ENCODE measurements around the gene RLN3. TPM values are rescaled to one million over a fixed set of nuclear protein-coding genes. Genes with fewer than 3 reads are reported as not detected.

The RLN3 gene
- total and polyA plus RNA-seq, 9 of the 15 experiments (the other 6 are each of a cell fraction or from before 2014, with no cell fraction given): 0.31 to 1.2 (median 0.71) TPM; not detected in 6

DNA sequence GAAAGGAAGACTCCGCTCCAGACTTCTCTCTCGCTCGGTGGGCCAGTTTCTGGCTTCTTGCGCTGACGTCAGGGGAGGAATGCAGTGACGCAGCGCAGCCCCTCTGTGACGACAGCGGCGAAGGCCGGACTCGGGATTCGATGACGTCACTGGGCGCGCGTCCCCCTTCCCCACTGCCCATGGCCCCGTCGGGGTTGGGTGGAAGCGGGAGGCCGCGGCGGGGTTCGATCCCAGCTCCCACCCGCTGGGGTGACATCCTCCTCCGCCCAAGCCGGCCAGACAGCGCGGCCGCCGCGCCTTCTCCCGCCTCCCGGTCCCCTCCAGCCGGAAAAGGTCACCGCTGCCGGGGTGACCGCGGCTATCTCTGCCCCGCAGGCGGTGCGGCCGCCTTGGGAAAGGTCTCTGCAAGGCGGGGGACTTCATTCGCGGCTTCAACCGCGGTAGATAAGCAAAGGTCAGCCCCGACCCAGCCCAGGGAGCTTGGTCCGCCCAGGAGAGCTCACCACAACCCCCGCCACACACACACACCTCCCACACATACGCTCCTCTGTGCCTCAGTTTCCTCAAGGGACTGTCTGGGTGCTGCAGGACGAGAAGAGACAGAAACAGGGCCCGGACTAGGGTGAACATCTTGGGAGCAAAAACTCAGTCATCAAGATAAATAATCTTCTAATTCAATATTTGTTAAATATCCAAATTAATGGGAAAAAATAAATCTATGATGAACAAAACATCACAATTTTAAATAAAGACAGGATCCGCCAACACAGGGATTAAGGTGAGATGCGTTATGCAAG lies 21.0 kb upstream of the RLN3 start (continued):
- TF ChIP-seq, protein P1, sequence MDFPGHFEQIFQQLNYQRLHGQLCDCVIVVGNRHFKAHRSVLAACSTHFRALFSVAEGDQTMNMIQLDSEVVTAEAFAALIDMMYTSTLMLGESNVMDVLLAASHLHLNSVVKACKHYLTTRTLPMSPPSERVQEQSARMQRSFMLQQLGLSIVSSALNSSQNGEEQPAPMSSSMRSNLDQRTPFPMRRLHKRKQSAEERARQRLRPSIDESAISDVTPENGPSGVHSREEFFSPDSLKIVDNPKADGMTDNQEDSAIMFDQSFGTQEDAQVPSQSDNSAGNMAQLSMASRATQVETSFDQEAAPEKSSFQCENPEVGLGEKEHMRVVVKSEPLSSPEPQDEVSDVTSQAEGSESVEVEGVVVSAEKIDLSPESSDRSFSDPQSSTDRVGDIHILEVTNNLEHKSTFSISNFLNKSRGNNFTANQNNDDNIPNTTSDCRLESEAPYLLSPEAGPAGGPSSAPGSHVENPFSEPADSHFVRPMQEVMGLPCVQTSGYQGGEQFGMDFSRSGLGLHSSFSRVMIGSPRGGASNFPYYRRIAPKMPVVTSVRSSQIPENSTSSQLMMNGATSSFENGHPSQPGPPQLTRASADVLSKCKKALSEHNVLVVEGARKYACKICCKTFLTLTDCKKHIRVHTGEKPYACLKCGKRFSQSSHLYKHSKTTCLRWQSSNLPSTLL (IDR thresholded peaks at IDR 0.05): no peak
- TF ChIP-seq SMAD3 (CRISPR knock-in tag; conservative IDR thresholded peaks at IDR 0.05) (peak; percentile 83), ZNF23 (CRISPR knock-in tag; IDR thresholded peaks at IDR 0.05) (peak; percentile 98), HNRNPH1 (optimal IDR thresholded peaks at IDR 0.05; ENCODE audit: low read depth, low read length) (no peak), ZFP30 (CRISPR knock-in tag; IDR thresholded peaks at IDR 0.05; ENCODE audit: borderline replicate concordance) (no peak), NR2C1 (IDR thresholded peaks at IDR 0.05) (peak; percentile 93), NR2C1 (tag; IDR thresholded peaks at IDR 0.05) (peak; percentile 95), ZNF134 (CRISPR knock-in tag; conservative IDR thresholded peaks at IDR 0.05) (no peak), BACH1 (tag; IDR thresholded peaks at IDR 0.05) (no peak; the same call in 1 of the 2 replicates), CREB1 (IDR thresholded peaks at IDR 0.05) (peak; percentile 99), CREB1 (CRISPR knock-in tag; IDR thresholded peaks at IDR 0.05) (peak; percentile 99), SMAD4 (CRISPR knock-in tag; conservative IDR thresholded peaks at IDR 0.05) (peak; percentile 100), PHF20 (IDR thresholded peaks at IDR 0.05; ENCODE audit: partially characterized antibody) (peak; percentile 75), SMARCB1 (IDR thresholded peaks at IDR 0.05; ENCODE audit: insufficient read length, low read depth) (no peak), RAD21 (CRISPR knock-in tag; conservative IDR thresholded peaks at IDR 0.05 in 1 of 2, IDR thresholded peaks at IDR 0.05 in 1 of 2) (peak in 1 of 2 experiments; percentile 48; a peak in 2 of 4 replicates), KDM2B (CRISPR knock-in tag; IDR thresholded peaks at IDR 0.05) (0 out of 2 replicates have a peak, but pooled peaks have one; percentile 34), CSDE1 (IDR thresholded peaks at IDR 0.05) (peak in 1 of 2 experiments; percentile 68; a peak in 2 of 4 replicates), PHB2 (IDR thresholded peaks at IDR 0.05; ENCODE audit: low read depth) (peak; percentile 92), ZNF253 (CRISPR knock-in tag; conservative IDR thresholded peaks at IDR 0.05) (no peak), NCOA2 (IDR thresholded peaks at IDR 0.05; ENCODE audit: partially characterized antibody in 2 of 2) (no peak), MCM5 (IDR thresholded peaks at IDR 0.05; ENCODE audit: low read depth) (no peak)
- TF ChIP-seq, protein P2, sequence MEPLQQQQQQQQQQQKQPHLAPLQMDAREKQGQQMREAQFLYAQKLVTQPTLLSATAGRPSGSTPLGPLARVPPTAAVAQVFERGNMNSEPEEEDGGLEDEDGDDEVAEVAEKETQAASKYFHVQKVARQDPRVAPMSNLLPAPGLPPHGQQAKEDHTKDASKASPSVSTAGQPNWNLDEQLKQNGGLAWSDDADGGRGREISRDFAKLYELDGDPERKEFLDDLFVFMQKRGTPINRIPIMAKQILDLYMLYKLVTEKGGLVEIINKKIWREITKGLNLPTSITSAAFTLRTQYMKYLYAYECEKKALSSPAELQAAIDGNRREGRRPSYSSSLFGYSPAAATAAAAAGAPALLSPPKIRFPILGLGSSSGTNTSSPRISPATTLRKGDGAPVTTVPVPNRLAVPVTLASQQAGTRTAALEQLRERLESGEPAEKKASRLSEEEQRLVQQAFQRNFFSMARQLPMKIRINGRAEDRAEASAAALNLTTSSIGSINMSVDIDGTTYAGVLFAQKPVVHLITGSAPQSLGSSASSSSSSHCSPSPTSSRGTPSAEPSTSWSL (CRISPR knock-in tag; IDR thresholded peaks at IDR 0.05; ENCODE audit: borderline replicate concordance): no peak
- TF ChIP-seq, protein P3, sequence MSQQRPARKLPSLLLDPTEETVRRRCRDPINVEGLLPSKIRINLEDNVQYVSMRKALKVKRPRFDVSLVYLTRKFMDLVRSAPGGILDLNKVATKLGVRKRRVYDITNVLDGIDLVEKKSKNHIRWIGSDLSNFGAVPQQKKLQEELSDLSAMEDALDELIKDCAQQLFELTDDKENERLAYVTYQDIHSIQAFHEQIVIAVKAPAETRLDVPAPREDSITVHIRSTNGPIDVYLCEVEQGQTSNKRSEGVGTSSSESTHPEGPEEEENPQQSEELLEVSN (IDR thresholded peaks at IDR 0.05; ENCODE audit: borderline replicate concordance in 1 of 2, extremely low read depth in 1 of 2, insufficient read depth in 1 of 2, insufficient read length in 1 of 2, low read depth in 1 of 2, low read length in 1 of 2, poor library complexity in 1 of 2, severe bottlenecking in 1 of 2): peak; percentile 6 to 61

Data from K562 (cell line).